ENCODE data around the gene DMTF1.

DNA sequence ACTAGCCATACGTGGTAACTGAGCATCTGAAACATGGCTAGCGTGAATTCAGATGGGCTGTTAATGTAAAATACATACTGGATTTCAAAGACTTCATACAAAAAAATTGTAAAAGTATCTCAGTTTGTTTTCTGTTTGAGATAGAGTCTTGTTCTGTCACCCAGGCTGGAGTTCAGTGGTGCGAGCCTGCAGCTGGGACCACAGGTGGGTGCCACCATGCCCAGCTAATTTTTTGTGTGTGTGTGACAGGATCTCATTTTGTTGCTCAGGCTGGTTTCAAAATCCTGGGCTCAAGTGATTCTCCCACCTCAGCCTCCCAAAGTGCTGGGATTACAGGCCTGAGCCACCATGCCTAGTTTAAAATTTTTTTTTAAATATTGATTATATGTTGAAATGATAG is 62.8 kb downstream of the DMTF1 start:
- TF ChIP-seq PHF8 (IDR thresholded peaks at IDR 0.05; ENCODE audit: borderline replicate concordance, low read length): no peak
- no peak for TF ChIP-seq DACH1 (IDR thresholded peaks at IDR 0.05; ENCODE audit: partially characterized antibody)
- no peak for TF ChIP-seq EP300 (IDR thresholded peaks at IDR 0.05; ENCODE audit: low read length)
- no peak for TF ChIP-seq JUNB (CRISPR knock-in tag; conservative IDR thresholded peaks at IDR 0.05)
- TF ChIP-seq, protein P1, sequence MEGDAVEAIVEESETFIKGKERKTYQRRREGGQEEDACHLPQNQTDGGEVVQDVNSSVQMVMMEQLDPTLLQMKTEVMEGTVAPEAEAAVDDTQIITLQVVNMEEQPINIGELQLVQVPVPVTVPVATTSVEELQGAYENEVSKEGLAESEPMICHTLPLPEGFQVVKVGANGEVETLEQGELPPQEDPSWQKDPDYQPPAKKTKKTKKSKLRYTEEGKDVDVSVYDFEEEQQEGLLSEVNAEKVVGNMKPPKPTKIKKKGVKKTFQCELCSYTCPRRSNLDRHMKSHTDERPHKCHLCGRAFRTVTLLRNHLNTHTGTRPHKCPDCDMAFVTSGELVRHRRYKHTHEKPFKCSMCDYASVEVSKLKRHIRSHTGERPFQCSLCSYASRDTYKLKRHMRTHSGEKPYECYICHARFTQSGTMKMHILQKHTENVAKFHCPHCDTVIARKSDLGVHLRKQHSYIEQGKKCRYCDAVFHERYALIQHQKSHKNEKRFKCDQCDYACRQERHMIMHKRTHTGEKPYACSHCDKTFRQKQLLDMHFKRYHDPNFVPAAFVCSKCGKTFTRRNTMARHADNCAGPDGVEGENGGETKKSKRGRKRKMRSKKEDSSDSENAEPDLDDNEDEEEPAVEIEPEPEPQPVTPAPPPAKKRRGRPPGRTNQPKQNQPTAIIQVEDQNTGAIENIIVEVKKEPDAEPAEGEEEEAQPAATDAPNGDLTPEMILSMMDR (IDR thresholded peaks at IDR 0.05 in 2 of 3, conservative IDR thresholded peaks at IDR 0.05 in 1 of 3; ENCODE audit: insufficient read depth in 2 of 3, low read depth in 1 of 3, low read length in 3 of 3): no peak
- no peak for TF ChIP-seq ZNF124 (CRISPR knock-in tag; IDR thresholded peaks at IDR 0.05)
- no peak for TF ChIP-seq FOXJ3 (CRISPR knock-in tag; IDR thresholded peaks at IDR 0.05)
- no peak for TF ChIP-seq TCF7L2 (IDR thresholded peaks at IDR 0.05; ENCODE audit: low read depth, low read length)
- TF ChIP-seq YY1 (IDR thresholded peaks at IDR 0.05; ENCODE audit: borderline replicate concordance in 1 of 3, control insufficient read depth in 1 of 3, extremely low read depth in 1 of 3, insufficient read depth in 3 of 3, insufficient read length in 1 of 3, insufficient replicate concordance in 2 of 3, low read depth in 1 of 3, low read length in 2 of 3): no peak
- no peak for TF ChIP-seq RB1 (IDR thresholded peaks at IDR 0.05; ENCODE audit: low read depth)
- TF ChIP-seq, protein P2, sequence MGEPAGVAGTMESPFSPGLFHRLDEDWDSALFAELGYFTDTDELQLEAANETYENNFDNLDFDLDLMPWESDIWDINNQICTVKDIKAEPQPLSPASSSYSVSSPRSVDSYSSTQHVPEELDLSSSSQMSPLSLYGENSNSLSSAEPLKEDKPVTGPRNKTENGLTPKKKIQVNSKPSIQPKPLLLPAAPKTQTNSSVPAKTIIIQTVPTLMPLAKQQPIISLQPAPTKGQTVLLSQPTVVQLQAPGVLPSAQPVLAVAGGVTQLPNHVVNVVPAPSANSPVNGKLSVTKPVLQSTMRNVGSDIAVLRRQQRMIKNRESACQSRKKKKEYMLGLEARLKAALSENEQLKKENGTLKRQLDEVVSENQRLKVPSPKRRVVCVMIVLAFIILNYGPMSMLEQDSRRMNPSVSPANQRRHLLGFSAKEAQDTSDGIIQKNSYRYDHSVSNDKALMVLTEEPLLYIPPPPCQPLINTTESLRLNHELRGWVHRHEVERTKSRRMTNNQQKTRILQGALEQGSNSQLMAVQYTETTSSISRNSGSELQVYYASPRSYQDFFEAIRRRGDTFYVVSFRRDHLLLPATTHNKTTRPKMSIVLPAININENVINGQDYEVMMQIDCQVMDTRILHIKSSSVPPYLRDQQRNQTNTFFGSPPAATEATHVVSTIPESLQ (CRISPR knock-in tag; IDR thresholded peaks at IDR 0.05): no peak
- no peak for TF ChIP-seq EZH2 (IDR thresholded peaks at IDR 0.05; ENCODE audit: borderline replicate concordance, low read depth, low read length)
- TF ChIP-seq, protein P3, sequence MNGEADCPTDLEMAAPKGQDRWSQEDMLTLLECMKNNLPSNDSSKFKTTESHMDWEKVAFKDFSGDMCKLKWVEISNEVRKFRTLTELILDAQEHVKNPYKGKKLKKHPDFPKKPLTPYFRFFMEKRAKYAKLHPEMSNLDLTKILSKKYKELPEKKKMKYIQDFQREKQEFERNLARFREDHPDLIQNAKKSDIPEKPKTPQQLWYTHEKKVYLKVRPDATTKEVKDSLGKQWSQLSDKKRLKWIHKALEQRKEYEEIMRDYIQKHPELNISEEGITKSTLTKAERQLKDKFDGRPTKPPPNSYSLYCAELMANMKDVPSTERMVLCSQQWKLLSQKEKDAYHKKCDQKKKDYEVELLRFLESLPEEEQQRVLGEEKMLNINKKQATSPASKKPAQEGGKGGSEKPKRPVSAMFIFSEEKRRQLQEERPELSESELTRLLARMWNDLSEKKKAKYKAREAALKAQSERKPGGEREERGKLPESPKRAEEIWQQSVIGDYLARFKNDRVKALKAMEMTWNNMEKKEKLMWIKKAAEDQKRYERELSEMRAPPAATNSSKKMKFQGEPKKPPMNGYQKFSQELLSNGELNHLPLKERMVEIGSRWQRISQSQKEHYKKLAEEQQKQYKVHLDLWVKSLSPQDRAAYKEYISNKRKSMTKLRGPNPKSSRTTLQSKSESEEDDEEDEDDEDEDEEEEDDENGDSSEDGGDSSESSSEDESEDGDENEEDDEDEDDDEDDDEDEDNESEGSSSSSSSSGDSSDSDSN (IDR thresholded peaks at IDR 0.05; ENCODE audit: borderline replicate concordance in 1 of 2, low read depth in 2 of 2, low read length in 2 of 2): no peak

All from K562 (cell line).